ENCODE measurements around the gene MYEOV. TPM values are rescaled to one million over a fixed set of nuclear protein-coding genes. Genes with fewer than 3 reads are reported as not detected.

MYEOV gene
- total RNA-seq, 1 donor from 2014 or later = not detected

DNA sequence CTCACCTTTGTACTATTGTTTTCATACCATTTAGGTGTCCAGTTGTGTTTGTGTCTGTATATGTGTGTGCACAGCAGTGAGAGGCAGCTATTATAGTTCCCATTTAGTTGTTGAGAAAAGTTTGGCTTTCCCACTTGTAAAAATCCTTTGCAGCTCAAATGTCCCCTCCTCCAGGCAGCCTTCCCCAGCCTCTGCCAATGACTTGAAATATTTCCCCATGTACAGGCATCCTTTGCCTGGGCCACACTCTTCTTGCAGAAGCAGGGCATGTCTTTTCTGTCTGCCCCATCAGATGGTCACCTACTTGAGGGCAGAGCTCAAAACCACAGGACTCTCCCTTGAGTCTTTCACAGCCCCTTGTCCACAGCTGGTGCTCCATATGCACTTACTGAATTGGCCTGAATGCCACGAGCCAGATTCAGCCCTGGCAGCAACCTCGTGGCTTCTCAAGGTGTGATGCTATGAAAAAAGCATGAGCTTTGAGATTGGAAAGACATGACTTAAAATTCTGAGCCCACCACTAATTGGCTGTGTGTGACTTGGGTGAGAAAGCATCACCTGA is 39.3 kb downstream of the MYEOV start:
- H3K4me1 Mint-ChIP-seq (ENCODE audit: unreplicated experiment) = peaks cover 4% of the 10 kb centered on the region
- no peak for TF ChIP-seq CTCF (IDR thresholded peaks at IDR 0.05; ENCODE audit: unreplicated experiment)
- no peak overlapping the region for H3K4me3 Mint-ChIP-seq (ENCODE audit: unreplicated experiment)
- no peaks in the 10 kb centered on the region for H3K36me3 Mint-ChIP-seq (ENCODE audit: low read depth, unreplicated experiment)
- DNase-seq (ENCODE audit: low spot score) = no peak
- peaks cover 1% of the 10 kb centered on the region for H3K27me3 Mint-ChIP-seq (ENCODE audit: unreplicated experiment)
- H3K9me3 Mint-ChIP-seq (ENCODE audit: unreplicated experiment) = no peaks in the 10 kb centered on the region
- H3K27ac Mint-ChIP-seq (ENCODE audit: unreplicated experiment) = no peak overlapping the region

GRCh38 chr11:69333879-69334278 is 39.9 kb downstream of the MYEOV start:
- Mint-ChIP-seq H3K36me3 (ENCODE audit: low read depth, unreplicated experiment) (no peaks in the 10 kb centered on the region), H3K27me3 (ENCODE audit: unreplicated experiment) (peaks cover 1% of the 10 kb centered on the region), H3K27ac (ENCODE audit: unreplicated experiment) (no peak overlapping the region), H3K4me1 (ENCODE audit: unreplicated experiment) (peaks cover 4% of the 10 kb centered on the region), H3K9me3 (ENCODE audit: unreplicated experiment) (no peaks in the 10 kb centered on the region), H3K4me3 (ENCODE audit: unreplicated experiment) (no peak overlapping the region)
- DNase-seq (ENCODE audit: low spot score) = no peak
- no peak for TF ChIP-seq CTCF (IDR thresholded peaks at IDR 0.05; ENCODE audit: unreplicated experiment)

GRCh38 chr11:69335007-69335780 is 41.2 kb downstream of the MYEOV start:
- H3K27me3 Mint-ChIP-seq (ENCODE audit: unreplicated experiment) = peaks cover 1% of the 10 kb centered on the region
- peaks cover 3% of the 10 kb centered on the region for H3K4me1 Mint-ChIP-seq (ENCODE audit: unreplicated experiment)
- H3K27ac Mint-ChIP-seq (ENCODE audit: unreplicated experiment) = no peak overlapping the region
- no peak for DNase-seq (ENCODE audit: low spot score)
- no peak overlapping the region for H3K4me3 Mint-ChIP-seq (ENCODE audit: unreplicated experiment)
- peaks cover 4% of the 10 kb centered on the region for H3K36me3 Mint-ChIP-seq (ENCODE audit: low read depth, unreplicated experiment)
- no peak for TF ChIP-seq CTCF (IDR thresholded peaks at IDR 0.05; ENCODE audit: unreplicated experiment)
- H3K9me3 Mint-ChIP-seq (ENCODE audit: unreplicated experiment) = no peaks in the 10 kb centered on the region

DNA sequence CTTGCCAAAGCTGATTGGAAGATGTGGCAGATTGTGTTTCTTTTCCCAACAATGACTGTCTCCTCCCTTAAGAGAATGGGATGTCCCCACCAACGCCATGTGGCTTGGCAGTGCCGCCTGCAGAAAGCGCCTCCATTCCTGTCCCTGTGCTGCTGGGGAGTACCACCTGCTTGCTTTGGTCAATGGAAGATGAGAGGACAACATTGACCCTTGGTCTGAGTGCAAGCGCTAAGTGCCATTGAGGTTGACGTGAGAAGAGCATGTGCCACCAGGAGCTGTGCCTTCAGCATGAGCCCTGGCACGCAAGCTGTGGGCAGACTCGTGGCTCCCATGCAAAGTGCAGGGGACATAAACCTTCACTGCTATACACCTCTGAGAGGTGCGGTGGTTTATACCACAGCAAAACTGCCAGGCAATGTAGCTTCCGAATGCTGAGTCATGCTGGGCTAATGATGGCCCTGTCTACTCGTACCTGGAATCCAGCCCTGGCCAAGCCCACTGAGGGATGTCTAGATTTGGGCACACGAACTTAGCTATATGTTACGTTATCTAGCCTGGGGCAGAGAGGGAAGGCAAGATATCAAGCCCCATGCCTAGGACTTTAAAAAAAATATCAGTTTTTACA is 41.9 kb downstream of the MYEOV start:
- H3K27ac Mint-ChIP-seq (ENCODE audit: unreplicated experiment) = no peak overlapping the region

More for the DNA sequence above, 41.9 kb downstream of the MYEOV start:
- peaks cover 1% of the 10 kb centered on the region for H3K27me3 Mint-ChIP-seq (ENCODE audit: unreplicated experiment)
- no peak for TF ChIP-seq CTCF (IDR thresholded peaks at IDR 0.05; ENCODE audit: unreplicated experiment)
- H3K9me3 Mint-ChIP-seq (ENCODE audit: unreplicated experiment) = no peaks in the 10 kb centered on the region
- H3K4me3 Mint-ChIP-seq (ENCODE audit: unreplicated experiment) = no peak overlapping the region
- DNase-seq (ENCODE audit: low spot score) = no peak
- H3K36me3 Mint-ChIP-seq (ENCODE audit: low read depth, unreplicated experiment) = peaks cover 4% of the 10 kb centered on the region
- no peaks in the 10 kb centered on the region for H3K4me1 Mint-ChIP-seq (ENCODE audit: unreplicated experiment)

All from endothelial cell (in vitro differentiated cells).